Right lobe of liver (tissue), 6 donors: Measurements from ENCODE around the gene ATXN1. TPM values are rescaled to one million over a fixed set of nuclear protein-coding genes. Genes with fewer than 3 reads are reported as not detected.
A peak's percentile ranks its signal among the peaks of the same experiment; 100 is the strongest.

Source experiments
- ATAC-seq, 4 donors: fragments of 200-7000 bp; cut with Tn5 transposase; one replicate each; pipeline ENCODE4 v1.9.1; 2020; ENCODE audit warnings: mild to moderate bottlenecking in 4 of 4, moderate library complexity in 4 of 4
- DNase-seq, 3 donors: peaks; one replicate each; pipeline ENCODE4 v3.0.0-alpha.2; 2020
- H3K27ac ChIP-seq, 3 donors: fragments of 200-600 bp; one replicate each; pipeline ENCODE4 v1.8.0; 2022
- H3K27me3 ChIP-seq, 2 donors: fragments of 200-600 bp; one replicate each; pipeline ENCODE4 v1.8.0; 2022
- H3K36me3 ChIP-seq, 4 donors: fragments of 200-600 bp; sonication (generic) in 1 of 4; one replicate each; pipeline versions ENCODE4 v1.5.1 to v1.8.0; 2017 to 2022; ENCODE audit warnings: control low read depth in 1 of 4
- H3K4me1 ChIP-seq, 4 donors: fragments of 200-600 bp; sonication (generic) in 1 of 4; one replicate each; pipeline versions ENCODE4 v1.5.1 to v1.8.0; 2017 to 2022; ENCODE audit warnings: control low read depth in 1 of 4
- H3K4me3 ChIP-seq, 3 donors: fragments of 200-600 bp; one replicate each; pipeline ENCODE4 v1.8.0; 2022
- H3K9me3 ChIP-seq, 4 donors: fragments of 200-600 bp; sonication (generic) in 1 of 4; one replicate each; pipeline versions ENCODE4 v1.5.1 to v1.8.0; 2017 to 2022; ENCODE audit warnings: control low read depth in 1 of 4
- CTCF ChIP-seq, 4 donors: fragments of 200-600 bp in 3 of 4; fragments of 450-650 bp in 1 of 4; IDR thresholded peaks; one replicate each; pipeline versions ENCODE4 v1.5.1 to v1.8.0; 2016 to 2022; ENCODE audit warnings: antibody characterized with exemption in 4 of 4, mild to moderate bottlenecking in 2 of 4
- POLR2A ChIP-seq: fragments of 450-650 bp; IDR thresholded peaks from one replicate; pipeline ENCODE4 v1.6.1; 2017; ENCODE audit warnings: antibody characterized with exemption, mild to moderate bottlenecking
- WGBS: methylation state at CpG from one replicate; pipeline ENCODE4 v1.1.6; 2018; ENCODE audit warnings: low coverage, low lambda C conversion rate; ENCODE audit not compliant: insufficient coverage; ENCODE audit errors: missing lambda C conversion rate; 5-methylcytosine and 5-hydroxymethylcytosine counted together
- intact Hi-C, 2 donors: fragments of 100-400 bp; cut with DNase I; formaldehyde crosslinking; loops; one replicate each; pipeline versions ENCODE4 v1.11.2 to v1.14.1; 2022
- total RNA-seq, 6 experiments: library from RNA; depleted of rRNA in 2 of 6; stranded (reverse); fragments of >200 nt in 2 of 6; fragmentation: NEBNext Ultra II Directional in 3 of 6; extraction: Animal tissue kit (Norgen Biotek cat#: 25700) in 3 of 6; gene quantifications; one replicate each; pipeline versions ENCODE4 v1.1.0 to v1.2.4, GENCODE V29; 2016 to 2023
- donor health status: DM: no; HTN: yes; CAD: no.
- donor health status: DM: no; HTN: no; CAD: no.
- donor health status: DM: no; HTN: no; CAD: no.
- donor health status: DM: no; HTN: yes; CAD: no.
- donor health status: DM: no; HTN: yes; CAD: no.

Gene ATXN1
- total RNA-seq, 6 experiments from 2014 or later = 23.2 to 28.7 (median 25.0) TPM

- Histone ChIP-seq H3K4me1 (peaks cover 0 to 20% (median 6%) of the 10 kb centered on the region in 4 donors), H3K27me3 (no peaks in the 10 kb centered on the region), H3K4me3 (peak overlapping the region; percentile 37 to 57 (median 55)), H3K9me3 (no peaks in the 10 kb centered on the region), H3K36me3 (no peaks in the 10 kb centered on the region), H3K27ac (peak overlapping the region; percentile 75 to 93 (median 87))
- intact Hi-C loops = loop anchor here in 1 of 2 donors (10.0 kb wide), 1 partner anchor 169 kb away; no protein-coding TSS in a partner anchor
- WGBS = 7% methylated on average over 6 of the region's 6 CpGs
- DNase-seq (no peak), ATAC-seq (peak; percentile 46 to 58 (median 54))
- no peak for TF ChIP-seq CTCF (IDR thresholded peaks at IDR 0.05)
- TF ChIP-seq POLR2A = no peak
These were observed 175.5 kb downstream of the ATXN1 start for GRCh38 chr6:16585805-16586204.

- H3K4me3 ChIP-seq = peak overlapping the region; percentile 26 to 60 (median 43)
- no peak for TF ChIP-seq CTCF (IDR thresholded peaks at IDR 0.05)
- TF ChIP-seq POLR2A = peak; percentile 17
- ATAC-seq = peak; percentile 69 to 80 (median 74)
These were observed 178.0 kb downstream of the ATXN1 start for GRCh38 chr6:16583144-16583762.

GRCh38 chr6:16582446-16583143 is 178.7 kb downstream of the ATXN1 start:
- peak overlapping the region; percentile 69 to 88 (median 72) for H3K27ac ChIP-seq
- TF ChIP-seq POLR2A (no peak), CTCF (IDR thresholded peaks at IDR 0.05) (no peak)
- 75% methylated on average over 3 of the region's 3 CpGs for WGBS

More at GRCh38 chr6:16583144-16583762, 178.0 kb downstream of the ATXN1 start:
- H3K4me1 ChIP-seq = peaks cover 0 to 21% (median 2%) of the 10 kb centered on the region in 4 donors
- H3K36me3 ChIP-seq = no peaks in the 10 kb centered on the region
- DNase-seq = peak in 2 of 3 donors; percentile 47 to 60
- H3K27me3 ChIP-seq = no peaks in the 10 kb centered on the region
- WGBS = 15% methylated on average over 12 of the region's 12 CpGs
- H3K27ac ChIP-seq = peak overlapping the region; percentile 69 to 88 (median 72)
- intact Hi-C loops = loop anchor here in 1 of 2 donors (10.0 kb wide), 1 partner anchor 172 kb away; no protein-coding TSS in a partner anchor
- no peaks in the 10 kb centered on the region for H3K9me3 ChIP-seq

GRCh38 chr6:16578695-16579285 is 182.5 kb downstream of the ATXN1 start:
- Histone ChIP-seq H3K9me3 (no peaks in the 10 kb centered on the region), H3K27me3 (no peaks in the 10 kb centered on the region), H3K4me3 (no peak overlapping the region), H3K4me1 (peaks cover 0 to 15% (median 2%) of the 10 kb centered on the region in 4 donors), H3K27ac (peak overlapping the region in 1 of 3 donors; percentile 25), H3K36me3 (no peaks in the 10 kb centered on the region)
- DNase-seq (peak in 1 of 3 donors; percentile 53), ATAC-seq (peak; percentile 77 to 81 (median 79))
- TF ChIP-seq CTCF (IDR thresholded peaks at IDR 0.05) (no peak), POLR2A (no peak)
- 63% methylated on average over 3 of the region's 3 CpGs for WGBS
- intact Hi-C loops = no loop called here

More at GRCh38 chr6:16582446-16583143, 178.7 kb downstream of the ATXN1 start:
- ATAC-seq = no peak
- H3K4me3 ChIP-seq = peak overlapping the region in 2 of 3 donors; percentile 26 to 60
- DNase-seq = no peak
- no peaks in the 10 kb centered on the region for H3K9me3 ChIP-seq
- no peaks in the 10 kb centered on the region for H3K36me3 ChIP-seq
- peaks cover 0 to 23% (median 2%) of the 10 kb centered on the region in 4 donors for H3K4me1 ChIP-seq
- H3K27me3 ChIP-seq = no peaks in the 10 kb centered on the region
- intact Hi-C loops = loop anchor here in 1 of 2 donors (10.0 kb wide), 1 partner anchor 172 kb away; no protein-coding TSS in a partner anchor
